Dedifferentiated amniotic fluid mesenchymal stem cell (primary cell): ENCODE measurements around the gene HS6ST1.

Experiments
- DNase-seq: peaks from one replicate; pipeline ENCODE4 v3.0.0-alpha.2; 2016; ENCODE audit errors: extremely low spot score

The HS6ST1 gene

GRCh38 chr2:128298846-128299507 lies 19.7 kb downstream of the HS6ST1 start:
- DNase-seq, result no peak

GRCh38 chr2:128298286-128298685 lies 20.4 kb downstream of the HS6ST1 start:
- no peak for DNase-seq

- DNase-seq, result no peak
Observed at GRCh38 chr2:128293870-128294455, 24.7 kb downstream of the HS6ST1 start.

- DNase-seq, result no peak
Observed at GRCh38 chr2:128293426-128293755, 25.3 kb downstream of the HS6ST1 start.

- DNase-seq, result no peak
Observed at GRCh38 chr2:128292599-128293425, 25.9 kb downstream of the HS6ST1 start.

GRCh38 chr2:128291844-128292598 lies 26.6 kb downstream of the HS6ST1 start:
- no peak for DNase-seq

- no peak for DNase-seq
Observed at GRCh38 chr2:128291161-128291843, 27.4 kb downstream of the HS6ST1 start.

GRCh38 chr2:128290356-128290755 lies 28.3 kb downstream of the HS6ST1 start:
- no peak for DNase-seq

- no peak for DNase-seq
Observed at GRCh38 chr2:128289439-128289838, 29.2 kb downstream of the HS6ST1 start.

GRCh38 chr2:128288781-128289180 lies 29.9 kb downstream of the HS6ST1 start:
- no peak for DNase-seq

GRCh38 chr2:128287780-128288735 lies 30.6 kb downstream of the HS6ST1 start:
- DNase-seq, result no peak

GRCh38 chr2:128286905-128287779 lies 31.5 kb downstream of the HS6ST1 start:
- no peak for DNase-seq

- DNase-seq, result no peak
Observed at GRCh38 chr2:128286011-128286721, 32.5 kb downstream of the HS6ST1 start.

GRCh38 chr2:128285329-128285931 lies 33.2 kb downstream of the HS6ST1 start:
- DNase-seq, result no peak

GRCh38 chr2:128284841-128285240 lies 33.8 kb downstream of the HS6ST1 start:
- DNase-seq, result no peak

- no peak for DNase-seq
Observed at GRCh38 chr2:128284037-128284441, 34.6 kb downstream of the HS6ST1 start.

- DNase-seq, result no peak
Observed at GRCh38 chr2:128282976-128283810, 35.5 kb downstream of the HS6ST1 start.
